WERI-Rb-1 (cell line): ENCODE measurements around the gene RSPH6A.

ENCODE experiments used
- DNase-seq: peaks from one replicate; pipeline ENCODE4 v3.0.0-alpha.2; 2020
- H3K27ac ChIP-seq: fragments of 250-450 bp; sonication (Bioruptor Pico); 2 replicates; pipeline ENCODE4 v1.5.1; 2020; ENCODE audit warnings: mild to moderate bottlenecking, moderate library complexity
- H3K27me3 ChIP-seq: fragments of 250-450 bp; sonication (Bioruptor Pico); 2 replicates; pipeline ENCODE4 v1.5.1; 2021; ENCODE audit warnings: mild to moderate bottlenecking, low read depth, moderate library complexity; ENCODE audit not compliant: insufficient read depth, severe bottlenecking
- H3K36me3 ChIP-seq: fragments of 250-450 bp; sonication (Bioruptor Pico); 2 replicates; pipeline ENCODE4 v1.5.1; 2020; ENCODE audit warnings: mild to moderate bottlenecking, moderate library complexity
- H3K4me3 ChIP-seq: 2 replicates; pipeline ENCODE4 v1.5.1; 2011; ENCODE audit warnings: low read depth, mild to moderate bottlenecking, control low read depth, low read length
- H3K9me3 ChIP-seq: fragments of 250-450 bp; sonication (Bioruptor Pico); 2 replicates; pipeline ENCODE4 v1.5.1; 2021; ENCODE audit warnings: mild to moderate bottlenecking, moderate library complexity; ENCODE audit not compliant: severe bottlenecking
- CTCF ChIP-seq: IDR thresholded peaks from 2 replicates; pipeline ENCODE4 v1.5.1; 2011; ENCODE audit warnings: low read depth, mild to moderate bottlenecking, control low read depth, inconsistent platforms, low read length

Gene RSPH6A

GRCh38 chr19:45793876-45794275, 21.2 kb downstream of the RSPH6A start:
- no peak overlapping the region for H3K4me3 ChIP-seq
- DNase-seq, result no peak
- no peaks in the 10 kb centered on the region for H3K27me3 ChIP-seq

GRCh38 chr19:45793178-45793564, 21.9 kb downstream of the RSPH6A start:
- Histone ChIP-seq H3K27ac (peak overlapping the region; percentile 23; the same call in 1 of the 2 replicates), H3K36me3 (peaks cover 24% of the 10 kb centered on the region), H3K4me3 (no peak overlapping the region; the same call in 1 of the 2 replicates), H3K9me3 (no peaks in the 10 kb centered on the region), H3K27me3 (no peaks in the 10 kb centered on the region)
- no peak for DNase-seq
- no peak for TF ChIP-seq CTCF

More at GRCh38 chr19:45793876-45794275, 21.2 kb downstream of the RSPH6A start:
- Histone ChIP-seq H3K27ac (no peak overlapping the region), H3K36me3 (peaks cover 18% of the 10 kb centered on the region), H3K9me3 (no peaks in the 10 kb centered on the region)
- no peak for TF ChIP-seq CTCF

DNA sequence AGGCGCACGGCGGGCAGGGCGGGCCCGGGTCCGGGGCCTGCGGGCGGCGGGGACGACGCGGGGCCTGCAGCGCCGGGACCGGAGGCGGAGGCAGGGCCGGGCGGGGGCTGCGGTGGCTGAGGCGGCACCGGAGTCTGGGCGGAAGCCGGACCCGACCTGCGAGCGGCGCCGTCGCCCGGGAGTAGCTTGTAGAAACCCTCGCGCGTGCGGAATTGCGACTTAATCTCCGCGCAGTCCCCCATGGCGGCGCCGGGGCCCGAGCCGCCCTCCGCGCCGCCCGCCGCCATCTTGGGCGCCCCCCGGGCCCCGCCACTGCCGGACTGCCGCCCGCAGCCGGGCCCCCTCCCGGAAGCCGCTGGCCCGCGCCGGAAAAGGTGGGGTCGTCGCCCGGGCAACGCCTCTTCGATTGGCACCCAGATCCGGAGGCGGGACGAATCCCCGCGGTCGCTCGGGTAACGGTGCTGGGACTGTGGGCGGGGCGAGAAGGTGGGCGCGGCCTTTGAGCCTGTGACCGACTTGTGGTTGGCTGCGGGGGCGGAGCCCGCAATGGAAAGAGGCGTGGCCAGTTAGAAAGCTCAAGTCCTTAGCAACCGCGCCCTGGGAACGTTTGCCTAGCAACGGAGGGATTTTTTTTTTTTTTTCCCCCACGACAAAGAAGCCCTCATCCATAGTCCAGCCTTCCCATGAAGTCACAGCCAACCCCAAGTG, 22.5 kb downstream of the RSPH6A start, which contains the start of gene DMWD:
TSS of gene DMWD (minus strand) at position 376 of the 708 bp plus-strand sequence. CDS start at position 287, 89 bp downstream.
- DNase-seq, result peak; percentile 99
- peak within 1 kb of the TSS; percentile 86 for H3K27ac ChIP-seq
- TF ChIP-seq CTCF, result no peak
- peak within 1 kb of the TSS; percentile 56 for H3K4me3 ChIP-seq
- H3K27me3 ChIP-seq, result no peaks in the 10 kb centered on the region
- peaks cover 28% of the 10 kb centered on the region for H3K36me3 ChIP-seq
- H3K9me3 ChIP-seq, result no peaks in the 10 kb centered on the region

- H3K4me3 ChIP-seq, result peak overlapping the region; percentile 56
- H3K9me3 ChIP-seq, result no peaks in the 10 kb centered on the region
- H3K36me3 ChIP-seq, result peaks cover 35% of the 10 kb centered on the region
- no peak for DNase-seq
- H3K27ac ChIP-seq, result peak overlapping the region; percentile 86; the same call in 1 of the 2 replicates
- no peaks in the 10 kb centered on the region for H3K27me3 ChIP-seq
- TF ChIP-seq CTCF, result no peak
These were observed 23.2 kb downstream of the RSPH6A start for GRCh38 chr19:45791744-45792469.

DNA sequence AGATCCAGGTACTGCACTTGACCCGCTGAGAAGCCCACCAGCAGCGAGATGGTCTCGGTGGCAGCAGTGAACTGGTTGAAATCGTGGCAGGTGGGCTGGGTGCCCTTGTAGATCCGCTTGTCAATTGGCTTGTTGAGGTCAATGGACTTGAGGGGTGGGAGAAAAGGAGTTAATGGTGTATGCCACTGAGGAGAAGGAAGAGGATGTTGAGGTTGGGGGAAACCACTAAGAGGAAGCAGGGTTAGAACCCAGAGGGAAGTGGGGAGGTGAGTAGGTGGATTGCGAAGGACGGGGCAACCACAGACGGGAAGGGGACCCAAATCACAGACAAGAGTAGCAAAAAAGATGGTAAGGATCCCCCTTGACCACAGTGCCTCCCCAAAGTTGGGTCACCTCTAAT, 24.2 kb downstream of the RSPH6A start:
- Histone ChIP-seq H3K4me3 (no peak overlapping the region), H3K27ac (no peak overlapping the region), H3K9me3 (no peaks in the 10 kb centered on the region), H3K36me3 (peaks cover 43% of the 10 kb centered on the region), H3K27me3 (no peaks in the 10 kb centered on the region)
- DNase-seq, result no peak
- no peak for TF ChIP-seq CTCF
